HG02981 (cell line): Measurements from ENCODE around the gene TMCC1.

Experiments used
- ATAC-seq: cut with Tn5 transposase; IDR thresholded peaks from one replicate; pipeline ENCODE4 v1.9.1; 2021; ENCODE audit warnings: mild to moderate bottlenecking, moderate library complexity; ENCODE audit not compliant: unreplicated experiment

The TMCC1 gene

DNA sequence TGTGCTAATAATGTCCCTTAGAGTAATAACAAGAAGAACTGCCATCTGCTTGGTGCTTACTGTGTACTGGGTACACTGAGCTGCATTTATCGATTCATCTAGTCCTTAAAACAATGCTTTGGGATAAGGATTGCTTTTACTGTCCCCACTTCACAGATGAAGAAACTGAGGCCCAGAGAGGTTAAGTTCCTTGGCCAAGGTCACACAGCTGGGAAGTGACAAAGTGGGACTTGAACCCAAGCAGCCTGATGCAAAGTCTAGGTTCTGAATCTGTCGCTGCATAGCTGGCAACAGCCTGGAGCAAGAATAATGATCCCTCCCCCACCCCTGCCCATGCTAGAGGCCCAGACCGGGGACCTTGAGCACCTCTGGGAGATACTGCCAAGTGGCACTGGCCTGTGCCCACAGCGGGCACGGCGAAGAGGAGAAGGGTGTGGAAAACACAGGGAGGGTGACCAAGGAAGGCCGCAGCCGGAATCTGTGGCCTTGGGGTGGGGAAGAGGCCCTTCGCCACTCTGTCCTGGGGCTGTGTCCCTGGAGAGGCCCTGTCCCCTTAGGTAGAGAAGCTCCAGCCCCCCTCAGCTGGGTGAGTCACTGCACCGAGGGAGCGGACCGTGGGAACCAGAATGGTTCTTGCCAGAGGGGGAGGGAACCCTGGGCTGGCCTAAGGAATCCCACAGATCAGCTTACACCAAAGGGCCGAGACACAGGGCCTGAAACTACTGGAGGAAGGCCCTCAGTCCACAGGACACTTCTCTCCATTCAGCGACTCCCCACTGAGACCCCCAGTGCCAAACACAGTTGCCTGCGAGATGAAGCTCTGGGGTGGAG is 290.6 kb downstream of the TMCC1 start:
- ATAC-seq: no peak

DNA sequence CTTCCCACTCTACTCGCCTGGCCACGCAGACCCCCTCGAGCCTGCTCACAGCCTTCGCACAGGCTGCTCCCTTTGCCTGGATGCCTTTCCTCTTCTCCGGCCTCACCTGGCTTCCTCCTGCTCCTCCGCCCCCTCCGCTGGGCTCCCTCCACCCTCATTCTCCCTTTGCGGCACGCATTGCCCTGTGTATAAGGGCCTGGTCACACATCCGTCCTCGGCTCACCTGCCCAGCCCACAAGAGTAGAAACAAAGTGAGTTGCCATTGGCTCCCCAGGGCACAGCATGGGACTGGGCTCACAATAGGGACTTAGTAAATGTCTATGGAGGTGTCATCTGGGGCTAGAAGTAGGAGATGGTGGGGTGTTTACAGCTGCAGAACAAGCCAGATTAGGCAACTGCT is 291.2 kb downstream of the TMCC1 start:
- ATAC-seq: no peak

DNA sequence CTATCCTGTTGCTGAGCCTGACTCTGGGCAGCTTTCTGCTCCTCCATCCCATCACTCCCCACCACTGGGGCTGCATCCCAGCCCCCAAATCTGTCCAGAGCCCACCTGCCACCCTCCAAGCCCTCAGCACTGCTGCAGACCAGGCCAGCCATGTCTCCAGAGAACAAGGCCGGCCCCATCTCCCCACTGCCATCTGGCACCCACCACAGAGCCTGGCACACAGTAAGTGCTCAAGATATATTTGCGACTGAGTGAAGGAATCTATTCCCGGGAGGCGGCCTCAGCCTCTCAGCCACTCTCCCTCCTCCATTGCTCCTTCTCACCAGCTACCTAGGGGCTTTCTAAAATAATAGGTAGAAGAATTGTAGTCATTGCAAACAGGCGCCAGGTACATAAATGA is 291.8 kb downstream of the TMCC1 start:
- ATAC-seq: no peak

DNA sequence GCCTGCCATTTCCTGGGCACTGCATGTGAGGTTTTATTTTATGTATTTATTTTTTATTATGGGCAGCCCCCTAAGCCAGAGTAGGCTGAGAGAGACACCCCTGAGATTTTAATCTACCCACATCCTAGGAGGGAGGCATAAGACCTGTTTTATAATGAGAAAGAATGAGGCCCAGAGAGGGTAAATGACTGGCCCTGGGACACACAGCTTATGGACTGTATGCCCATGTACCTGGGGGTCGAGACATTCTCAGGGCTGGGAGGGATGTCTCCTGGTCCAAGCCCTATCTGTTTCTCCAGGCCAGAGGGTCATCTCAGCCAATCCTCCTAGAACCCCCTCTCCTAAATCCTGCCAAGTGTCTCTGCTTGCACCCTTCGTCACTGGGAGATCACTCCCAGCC is 293.2 kb downstream of the TMCC1 start:
- no peak for ATAC-seq

DNA sequence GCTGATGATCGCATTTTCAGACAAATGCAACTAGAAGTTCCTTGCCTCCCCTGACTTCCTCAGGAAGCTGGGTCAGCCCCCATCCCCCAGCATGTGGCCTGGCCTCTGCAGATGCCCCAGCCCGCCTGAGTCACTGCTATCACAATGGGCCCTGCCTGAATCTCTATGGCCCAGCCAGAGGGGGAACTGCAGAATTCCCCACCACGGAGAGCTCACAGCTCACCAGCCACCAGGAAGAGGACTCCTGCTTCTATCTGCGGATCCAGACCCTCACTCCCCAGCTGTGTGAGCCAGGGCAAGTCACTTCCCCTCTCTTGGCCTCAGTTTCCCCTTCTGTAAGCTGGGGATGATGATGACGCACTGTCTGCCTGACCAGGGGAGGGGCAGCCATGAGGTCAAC is 293.9 kb downstream of the TMCC1 start:
- ATAC-seq: no peak

DNA sequence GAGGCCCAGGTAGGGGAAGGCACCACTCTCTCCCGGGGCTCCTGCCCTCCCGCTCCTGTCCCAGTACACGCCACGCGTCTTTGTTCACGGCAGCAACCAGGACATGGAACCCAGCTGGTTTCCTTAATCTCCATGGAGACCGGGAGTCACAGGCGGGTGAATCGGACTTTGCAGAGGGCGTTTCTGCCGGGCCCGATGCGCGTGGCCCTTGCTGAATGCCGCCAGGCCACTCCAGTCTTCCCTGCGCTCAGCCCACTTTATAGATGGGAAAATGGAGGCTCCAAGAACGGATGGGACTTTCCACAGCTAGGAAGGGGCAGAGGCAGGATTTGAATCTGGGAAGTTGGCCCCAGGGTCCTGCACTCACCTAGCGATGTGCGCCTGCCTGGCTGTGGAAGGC is 294.4 kb downstream of the TMCC1 start:
- no peak for ATAC-seq

DNA sequence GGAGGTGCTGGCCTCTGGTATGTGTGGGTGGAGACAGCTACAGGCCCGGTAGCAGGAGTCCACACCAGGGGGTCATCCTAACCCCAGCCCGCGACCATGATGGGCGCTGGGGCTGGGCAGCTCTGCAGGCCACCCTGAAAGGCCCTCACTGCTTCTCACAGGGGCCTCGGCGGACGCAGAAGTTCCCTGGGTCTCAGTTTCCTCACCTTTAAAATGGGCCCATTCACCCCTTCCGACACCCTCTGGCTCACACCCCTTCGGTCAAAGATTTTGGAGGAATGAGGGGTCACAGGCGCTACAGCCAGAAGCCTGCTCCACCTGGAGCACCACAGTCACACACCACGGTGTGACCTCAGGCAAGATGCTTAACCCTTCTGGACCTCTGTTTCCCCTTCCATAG is 295.0 kb downstream of the TMCC1 start:
- ATAC-seq: no peak

DNA sequence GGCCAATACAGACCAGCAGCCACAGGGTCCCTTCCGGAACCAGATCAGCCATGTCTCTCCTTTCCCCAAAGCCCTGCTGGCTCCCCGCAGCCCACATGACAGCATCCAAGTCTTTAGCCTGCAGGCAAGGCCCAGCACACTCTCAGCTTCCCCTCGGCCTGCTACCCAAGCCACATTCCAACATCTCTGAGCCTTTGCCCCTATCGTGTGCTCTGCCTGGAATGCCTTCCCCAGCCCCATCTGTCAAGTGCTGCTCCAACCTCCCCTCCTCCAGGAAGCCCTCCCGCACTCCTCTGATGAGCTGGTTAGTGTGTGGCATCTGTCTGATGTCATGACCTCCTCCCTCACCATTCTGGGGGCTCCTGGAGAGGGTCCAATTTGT is 295.5 kb downstream of the TMCC1 start:
- ATAC-seq: no peak
